ENCODE results near the gene PLAC8L1. TPM values are rescaled to one million over a fixed set of nuclear protein-coding genes. Genes with fewer than 3 reads are reported as not detected.

Gene PLAC8L1
- total and polyA plus RNA-seq, 2 of the 8 experiments (the other 6 are each of a cell fraction or from before 2014, with no cell fraction given) = 0.42 TPM; not detected in 1

DNA sequence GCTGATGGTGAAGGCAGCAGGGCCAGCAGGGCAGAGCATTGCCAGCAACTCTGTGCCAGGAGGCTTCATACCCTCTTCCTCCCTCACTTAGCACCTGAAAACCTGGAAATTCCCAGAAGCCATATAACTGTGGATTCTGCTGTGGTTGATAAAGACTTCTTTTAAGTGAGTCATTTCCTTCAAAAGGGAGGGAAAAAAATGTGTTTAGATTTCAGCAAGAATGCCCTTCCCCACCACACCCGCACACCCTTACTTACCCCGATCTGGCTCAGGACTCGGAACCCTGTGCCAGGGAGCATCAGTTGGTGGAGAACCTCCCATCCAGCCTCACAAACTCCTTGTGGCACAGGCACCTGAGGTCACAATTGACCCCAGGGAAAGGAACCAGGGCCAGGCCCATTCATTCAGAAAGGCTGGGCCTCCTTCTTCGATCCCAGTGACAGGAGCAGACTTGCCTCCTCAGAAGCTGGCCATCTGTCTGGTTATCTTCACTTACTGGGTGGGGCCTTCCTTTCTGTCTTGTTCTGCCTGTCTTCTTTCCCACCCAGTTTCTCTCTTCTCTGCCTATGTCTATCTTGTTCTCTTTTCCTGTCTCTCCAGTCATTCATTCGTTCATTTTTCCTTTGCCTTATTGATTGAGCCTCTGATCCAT is 62.6 kb downstream of the PLAC8L1 start (continued):
- no peak for TF ChIP-seq TAF1 (IDR thresholded peaks at IDR 0.05; ENCODE audit: low read depth, low read length)
- TF ChIP-seq CHD2 (IDR thresholded peaks at IDR 0.05; ENCODE audit: low read length) = no peak
- TF ChIP-seq SP2 (IDR thresholded peaks at IDR 0.05; ENCODE audit: low read length) = no peak
- no peak for TF ChIP-seq BCL11A (IDR thresholded peaks at IDR 0.05; ENCODE audit: low read depth in 2 of 2, low read length in 2 of 2)
- TF ChIP-seq GABPA (IDR thresholded peaks at IDR 0.05; ENCODE audit: borderline replicate concordance, insufficient read depth, low read length) = no peak
- no peak for TF ChIP-seq POLR2AphosphoS5 (IDR thresholded peaks at IDR 0.05; ENCODE audit: low read depth, low read length)
- TF ChIP-seq TAF7 (optimal IDR thresholded peaks at IDR 0.05; ENCODE audit: borderline replicate concordance, low read depth, low read length) = no peak
- no peak for TF ChIP-seq CREB1 (IDR thresholded peaks at IDR 0.05)
- no peak for TF ChIP-seq MAX (IDR thresholded peaks at IDR 0.05)

All from H1 (cell line).